Measurements from ENCODE around the gene FOXF1. TPM values are rescaled to one million over a fixed set of nuclear protein-coding genes. Genes with fewer than 3 reads are reported as not detected.

FOXF1 gene
- total RNA-seq, 1 experiment from 2014 or later = not detected

DNA sequence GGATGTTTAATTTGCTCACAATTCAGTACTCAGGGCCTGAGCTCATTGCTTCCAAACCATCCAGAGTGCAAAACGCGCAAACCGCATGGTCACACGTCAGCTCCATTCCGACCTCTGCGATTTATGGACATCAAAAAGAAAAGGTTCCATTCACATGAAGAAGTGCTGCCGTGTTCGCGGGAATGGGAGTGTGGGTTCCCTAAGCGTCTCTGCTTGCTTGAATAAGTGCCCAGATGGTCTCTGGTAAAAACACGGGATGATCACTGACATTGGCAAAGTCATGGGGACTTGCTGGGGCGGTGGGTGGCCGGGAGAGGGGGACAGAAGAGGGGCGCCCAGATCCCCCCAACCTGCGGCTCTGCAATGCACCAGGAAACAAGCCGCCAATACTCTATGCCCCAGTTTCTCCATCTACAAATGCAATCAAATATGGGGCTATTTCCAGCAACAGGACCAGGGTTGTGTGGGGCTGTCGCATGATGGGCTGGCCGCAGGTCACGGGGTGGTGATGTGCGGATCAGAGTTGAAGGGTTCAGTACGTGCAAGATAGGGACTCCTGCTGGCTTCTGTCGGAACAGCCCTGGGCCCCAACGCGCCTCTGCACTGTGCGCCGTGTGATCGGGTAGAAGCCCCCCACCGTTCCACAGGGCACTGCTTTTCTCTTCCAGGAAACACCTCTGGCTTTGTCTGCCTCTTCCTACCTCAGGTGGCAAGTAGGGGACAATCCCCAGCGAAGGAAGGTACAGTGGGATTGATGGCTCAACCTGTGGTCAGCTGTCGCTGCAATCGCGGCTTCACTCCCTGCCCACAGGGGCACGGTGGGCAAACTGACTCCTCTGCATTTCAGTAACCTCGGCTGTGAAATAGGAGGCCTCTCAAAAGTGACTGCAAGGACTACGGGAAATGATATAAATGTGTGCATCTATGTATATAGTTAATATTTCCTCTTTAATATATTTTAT is 11.2 kb downstream of the FOXF1 start:
- CTCF ChIA-PET = interaction anchor here (0.6 kb wide), 1 partner anchor 390 kb away, joined by 4 read pairs; no protein-coding TSS in a partner anchor
- no peak overlapping the region for H3K27ac Mint-ChIP-seq (ENCODE audit: unreplicated experiment)
- intact Hi-C loops (cut with micrococcal nuclease; ENCODE audit: unreplicated experiment) = no loop called here
- DNase-seq = no peak
- H3K4me3 Mint-ChIP-seq (ENCODE audit: low read depth, unreplicated experiment) = no peak overlapping the region
- H3K36me3 Mint-ChIP-seq (ENCODE audit: insufficient read depth, unreplicated experiment) = no peaks in the 10 kb centered on the region
- H3K9me3 Mint-ChIP-seq (ENCODE audit: low read depth, unreplicated experiment) = no peaks in the 10 kb centered on the region
- TF ChIP-seq, protein P1, sequence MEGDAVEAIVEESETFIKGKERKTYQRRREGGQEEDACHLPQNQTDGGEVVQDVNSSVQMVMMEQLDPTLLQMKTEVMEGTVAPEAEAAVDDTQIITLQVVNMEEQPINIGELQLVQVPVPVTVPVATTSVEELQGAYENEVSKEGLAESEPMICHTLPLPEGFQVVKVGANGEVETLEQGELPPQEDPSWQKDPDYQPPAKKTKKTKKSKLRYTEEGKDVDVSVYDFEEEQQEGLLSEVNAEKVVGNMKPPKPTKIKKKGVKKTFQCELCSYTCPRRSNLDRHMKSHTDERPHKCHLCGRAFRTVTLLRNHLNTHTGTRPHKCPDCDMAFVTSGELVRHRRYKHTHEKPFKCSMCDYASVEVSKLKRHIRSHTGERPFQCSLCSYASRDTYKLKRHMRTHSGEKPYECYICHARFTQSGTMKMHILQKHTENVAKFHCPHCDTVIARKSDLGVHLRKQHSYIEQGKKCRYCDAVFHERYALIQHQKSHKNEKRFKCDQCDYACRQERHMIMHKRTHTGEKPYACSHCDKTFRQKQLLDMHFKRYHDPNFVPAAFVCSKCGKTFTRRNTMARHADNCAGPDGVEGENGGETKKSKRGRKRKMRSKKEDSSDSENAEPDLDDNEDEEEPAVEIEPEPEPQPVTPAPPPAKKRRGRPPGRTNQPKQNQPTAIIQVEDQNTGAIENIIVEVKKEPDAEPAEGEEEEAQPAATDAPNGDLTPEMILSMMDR (IDR thresholded peaks at IDR 0.05; ENCODE audit: unreplicated experiment) = no peak
- no TSS peak for BruUV-seq (replicated peaks)
- peaks cover 97% of the 10 kb centered on the region for H3K27me3 Mint-ChIP-seq (ENCODE audit: unreplicated experiment)
- no peaks in the 10 kb centered on the region for H3K4me1 Mint-ChIP-seq (ENCODE audit: low read depth, unreplicated experiment)

DNA sequence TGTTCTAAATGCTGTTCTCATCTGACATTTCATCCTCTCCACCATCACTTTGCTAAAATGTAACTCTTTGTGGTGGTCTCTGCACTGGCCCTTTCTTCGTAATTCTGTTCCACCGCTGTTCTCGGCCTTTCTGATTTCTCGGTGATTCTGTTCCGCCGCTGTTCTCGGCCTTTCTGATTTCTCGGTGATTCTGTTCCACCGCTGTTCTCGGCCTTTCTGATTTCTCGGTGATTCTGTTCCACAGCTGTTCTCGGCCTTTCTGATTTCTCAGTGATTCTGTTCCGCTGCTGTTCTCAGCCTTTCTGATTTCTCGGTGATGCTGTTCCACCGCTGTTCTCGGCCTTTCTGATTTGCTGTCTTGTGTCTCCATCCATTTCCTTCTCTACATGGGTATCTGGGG is 12.3 kb downstream of the FOXF1 start:
- Mint-ChIP-seq H3K27ac (ENCODE audit: unreplicated experiment) (no peak overlapping the region), H3K36me3 (ENCODE audit: insufficient read depth, unreplicated experiment) (no peaks in the 10 kb centered on the region), H3K4me3 (ENCODE audit: low read depth, unreplicated experiment) (no peak overlapping the region), H3K27me3 (ENCODE audit: unreplicated experiment) (peaks cover 94% of the 10 kb centered on the region), H3K9me3 (ENCODE audit: low read depth, unreplicated experiment) (peaks cover 1% of the 10 kb centered on the region), H3K4me1 (ENCODE audit: low read depth, unreplicated experiment) (no peaks in the 10 kb centered on the region)
- no TSS peak for BruUV-seq (replicated peaks)
- CTCF ChIA-PET = no interaction called here
- TF ChIP-seq, protein P1 (IDR thresholded peaks at IDR 0.05; ENCODE audit: unreplicated experiment) = no peak
- intact Hi-C loops (cut with micrococcal nuclease; ENCODE audit: unreplicated experiment) = no loop called here
- DNase-seq = no peak

DNA sequence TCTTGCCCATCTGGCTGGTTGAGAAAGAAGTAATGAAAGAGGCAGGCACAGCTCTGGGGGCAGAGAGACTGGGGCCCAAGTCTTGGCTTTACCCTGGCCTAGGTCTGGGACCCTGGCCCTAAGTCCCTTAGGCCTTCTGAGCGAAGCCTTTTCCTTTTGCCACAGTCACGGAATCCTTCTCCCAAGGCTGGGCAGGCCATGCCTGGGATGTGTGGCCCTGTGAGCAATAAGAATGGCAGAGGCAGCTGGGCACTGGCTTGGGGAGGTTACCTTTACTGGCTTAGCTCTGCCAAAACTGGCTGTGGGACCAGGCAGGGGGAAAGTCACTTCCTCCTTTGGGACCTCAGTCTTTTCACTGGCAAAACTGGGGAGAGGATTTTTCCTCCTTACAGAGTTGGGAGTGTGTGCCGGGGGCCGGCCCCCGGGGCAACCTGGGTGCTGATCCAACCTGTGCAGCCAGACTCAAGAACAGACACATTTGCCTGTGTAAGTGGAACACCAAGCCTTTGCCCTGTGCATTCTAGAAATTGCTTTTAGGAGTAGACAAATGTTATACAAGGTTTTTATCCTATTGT is 12.9 kb downstream of the FOXF1 start:
- Mint-ChIP-seq H3K27me3 (ENCODE audit: unreplicated experiment) (peaks cover 88% of the 10 kb centered on the region), H3K27ac (ENCODE audit: unreplicated experiment) (no peak overlapping the region), H3K4me1 (ENCODE audit: low read depth, unreplicated experiment) (no peaks in the 10 kb centered on the region), H3K4me3 (ENCODE audit: low read depth, unreplicated experiment) (no peak overlapping the region), H3K9me3 (ENCODE audit: low read depth, unreplicated experiment) (peaks cover 3% of the 10 kb centered on the region), H3K36me3 (ENCODE audit: insufficient read depth, unreplicated experiment) (peaks cover 3% of the 10 kb centered on the region)
- intact Hi-C loops (cut with micrococcal nuclease; ENCODE audit: unreplicated experiment) = no loop called here
- no TSS peak for BruUV-seq (replicated peaks)
- no peak for DNase-seq
- CTCF ChIA-PET = no interaction called here
- TF ChIP-seq, protein P1 (IDR thresholded peaks at IDR 0.05; ENCODE audit: unreplicated experiment) = no peak

DNA sequence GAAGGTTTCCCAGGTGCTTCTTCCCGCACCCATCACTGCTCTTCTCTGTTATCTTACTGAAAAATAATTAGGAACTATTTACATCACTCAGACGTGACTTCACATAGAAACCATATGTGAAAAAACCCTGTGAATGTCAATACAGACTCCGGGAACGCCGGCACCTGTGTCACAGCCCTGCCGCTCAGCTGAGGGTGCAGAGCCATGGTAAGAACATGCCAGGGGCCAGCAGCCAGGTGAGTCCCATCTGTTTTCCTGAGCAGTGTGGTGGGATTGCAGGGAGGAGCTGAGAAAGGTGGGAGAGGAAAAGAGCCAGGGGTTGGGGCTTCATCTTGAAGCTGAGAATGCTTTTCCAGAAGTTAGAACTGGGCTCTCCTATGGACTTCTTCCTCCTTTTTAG is 13.7 kb downstream of the FOXF1 start:
- no peak for DNase-seq
- H3K27ac Mint-ChIP-seq (ENCODE audit: unreplicated experiment) = no peak overlapping the region
- peaks cover 80% of the 10 kb centered on the region for H3K27me3 Mint-ChIP-seq (ENCODE audit: unreplicated experiment)
- no TSS peak for BruUV-seq (replicated peaks)
- no peaks in the 10 kb centered on the region for H3K4me1 Mint-ChIP-seq (ENCODE audit: low read depth, unreplicated experiment)
- peaks cover 5% of the 10 kb centered on the region for H3K36me3 Mint-ChIP-seq (ENCODE audit: insufficient read depth, unreplicated experiment)
- CTCF ChIA-PET = no interaction called here
- TF ChIP-seq, protein P1 (IDR thresholded peaks at IDR 0.05; ENCODE audit: unreplicated experiment) = no peak
- peaks cover 3% of the 10 kb centered on the region for H3K9me3 Mint-ChIP-seq (ENCODE audit: low read depth, unreplicated experiment)
- no peak overlapping the region for H3K4me3 Mint-ChIP-seq (ENCODE audit: low read depth, unreplicated experiment)
- intact Hi-C loops (cut with micrococcal nuclease; ENCODE audit: unreplicated experiment) = no loop called here
